ENCODE results near the gene COMTD1.

The COMTD1 gene

DNA sequence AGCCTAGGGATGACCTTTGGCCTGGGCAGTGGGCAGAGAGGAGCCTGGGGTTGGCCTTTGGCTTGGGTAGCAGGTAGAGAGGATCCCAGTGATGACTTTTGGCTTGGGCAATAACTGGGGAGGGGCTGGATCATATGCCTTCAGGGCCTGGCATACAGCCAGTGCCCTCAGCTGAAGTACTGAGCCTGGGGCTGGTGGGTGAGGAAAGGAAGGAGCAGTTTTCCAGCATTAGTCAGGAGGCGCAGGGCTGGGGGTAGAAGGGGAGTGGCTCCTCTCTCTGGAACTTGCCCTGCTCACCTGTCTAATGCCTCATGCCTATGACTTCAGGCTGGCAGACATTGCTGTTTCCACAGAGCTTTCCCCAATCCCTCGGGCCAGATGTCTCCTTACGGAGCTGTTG, 15.2 kb upstream of the COMTD1 start:
- Histone ChIP-seq H3K27me3 (ENCODE audit: low read depth, low read length) (no peaks in the 10 kb centered on the region), H2AFZ (ENCODE audit: low read depth, low read length) (no peak overlapping the region), H4K20me1 (ENCODE audit: insufficient read depth, low read length) (no peaks in the 10 kb centered on the region), H3K9ac (ENCODE audit: low read length) (no peak overlapping the region), H3K36me3 (replicated peaks; ENCODE audit: low read depth, low read length) (no peaks in the 10 kb centered on the region), H3K4me3 (ENCODE audit: low read length) (no peak overlapping the region), H3K79me2 (ENCODE audit: low read length) (no peaks in the 10 kb centered on the region), H3K27ac (ENCODE audit: low read length) (no peak overlapping the region), H3K9me3 (ENCODE audit: insufficient read depth, low read length) (peaks cover 6% of the 10 kb centered on the region; the same call in 1 of the 2 replicates), H3K4me2 (ENCODE audit: low read length) (no peak overlapping the region), H3K4me1 (ENCODE audit: low read length) (no peaks in the 10 kb centered on the region)
- no peak for TF ChIP-seq EZH2phosphoT487 (IDR thresholded peaks at IDR 0.05; ENCODE audit: low read depth)
- TF ChIP-seq, protein P1, sequence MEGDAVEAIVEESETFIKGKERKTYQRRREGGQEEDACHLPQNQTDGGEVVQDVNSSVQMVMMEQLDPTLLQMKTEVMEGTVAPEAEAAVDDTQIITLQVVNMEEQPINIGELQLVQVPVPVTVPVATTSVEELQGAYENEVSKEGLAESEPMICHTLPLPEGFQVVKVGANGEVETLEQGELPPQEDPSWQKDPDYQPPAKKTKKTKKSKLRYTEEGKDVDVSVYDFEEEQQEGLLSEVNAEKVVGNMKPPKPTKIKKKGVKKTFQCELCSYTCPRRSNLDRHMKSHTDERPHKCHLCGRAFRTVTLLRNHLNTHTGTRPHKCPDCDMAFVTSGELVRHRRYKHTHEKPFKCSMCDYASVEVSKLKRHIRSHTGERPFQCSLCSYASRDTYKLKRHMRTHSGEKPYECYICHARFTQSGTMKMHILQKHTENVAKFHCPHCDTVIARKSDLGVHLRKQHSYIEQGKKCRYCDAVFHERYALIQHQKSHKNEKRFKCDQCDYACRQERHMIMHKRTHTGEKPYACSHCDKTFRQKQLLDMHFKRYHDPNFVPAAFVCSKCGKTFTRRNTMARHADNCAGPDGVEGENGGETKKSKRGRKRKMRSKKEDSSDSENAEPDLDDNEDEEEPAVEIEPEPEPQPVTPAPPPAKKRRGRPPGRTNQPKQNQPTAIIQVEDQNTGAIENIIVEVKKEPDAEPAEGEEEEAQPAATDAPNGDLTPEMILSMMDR (IDR thresholded peaks at IDR 0.05; ENCODE audit: low read depth, low read length), result no peak

DNA sequence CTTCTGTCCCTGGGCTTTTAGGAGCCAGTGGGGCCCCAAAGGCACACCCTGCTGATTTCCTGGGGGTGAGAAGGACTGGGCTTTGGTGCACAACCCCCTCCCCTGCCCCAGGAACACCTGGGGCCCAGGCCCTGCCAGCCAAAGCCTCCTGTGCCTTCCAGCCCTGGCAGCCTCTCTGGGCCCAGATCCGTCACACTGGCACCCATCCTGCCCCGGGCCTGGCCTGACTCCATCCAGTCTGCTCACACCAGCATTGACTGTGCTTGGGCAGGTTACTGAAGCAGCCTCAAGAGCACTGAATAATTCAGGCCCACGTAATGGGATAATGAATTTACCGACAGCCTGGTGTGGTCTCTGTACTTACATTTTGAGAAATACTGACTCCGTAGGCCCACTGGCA, 12.0 kb upstream of the COMTD1 start:
- H3K9me3 ChIP-seq (ENCODE audit: insufficient read depth, low read length), result no peaks in the 10 kb centered on the region
- no peaks in the 10 kb centered on the region for H3K27me3 ChIP-seq (ENCODE audit: low read depth, low read length)
- H2AFZ ChIP-seq (ENCODE audit: low read depth, low read length), result no peak overlapping the region
- no peak overlapping the region for H3K9ac ChIP-seq (ENCODE audit: low read length)
- TF ChIP-seq, protein P1 (IDR thresholded peaks at IDR 0.05; ENCODE audit: low read depth, low read length), result no peak
- TF ChIP-seq EZH2phosphoT487 (IDR thresholded peaks at IDR 0.05; ENCODE audit: low read depth), result no peak
- no peaks in the 10 kb centered on the region for H3K36me3 ChIP-seq (replicated peaks; ENCODE audit: low read depth, low read length)
- H3K27ac ChIP-seq (ENCODE audit: low read length), result no peak overlapping the region
- H3K4me1 ChIP-seq (ENCODE audit: low read length), result no peaks in the 10 kb centered on the region
- H3K4me3 ChIP-seq (ENCODE audit: low read length), result no peak overlapping the region
- no peaks in the 10 kb centered on the region for H4K20me1 ChIP-seq (ENCODE audit: insufficient read depth, low read length)
- no peak overlapping the region for H3K4me2 ChIP-seq (ENCODE audit: low read length)
- H3K79me2 ChIP-seq (ENCODE audit: low read length), result no peaks in the 10 kb centered on the region

DNA sequence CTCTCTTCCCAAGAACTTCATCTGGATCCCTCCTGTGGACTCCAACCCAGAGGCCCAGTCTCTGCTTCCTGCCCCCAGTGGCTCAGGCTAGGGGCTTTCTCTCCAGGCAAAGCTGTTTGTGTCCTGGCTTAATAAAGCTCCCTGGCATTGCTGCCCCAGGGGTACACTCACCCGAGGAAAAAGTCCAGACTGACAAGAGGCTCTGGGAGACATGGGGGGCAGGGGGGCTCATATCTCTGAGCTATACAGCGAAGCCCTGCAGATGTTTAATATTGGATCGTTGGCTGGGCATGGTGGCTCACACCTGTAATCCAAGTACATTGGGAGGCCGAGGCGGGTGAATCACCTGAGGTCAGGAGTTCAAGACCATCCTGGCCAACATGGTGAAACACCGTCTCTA, 10.7 kb upstream of the COMTD1 start:
- Histone ChIP-seq H4K20me1 (ENCODE audit: insufficient read depth, low read length) (no peaks in the 10 kb centered on the region), H3K4me2 (ENCODE audit: low read length) (no peak overlapping the region), H3K79me2 (ENCODE audit: low read length) (no peaks in the 10 kb centered on the region), H3K9me3 (ENCODE audit: insufficient read depth, low read length) (no peaks in the 10 kb centered on the region), H2AFZ (ENCODE audit: low read depth, low read length) (no peak overlapping the region), H3K27ac (ENCODE audit: low read length) (no peak overlapping the region), H3K27me3 (ENCODE audit: low read depth, low read length) (no peaks in the 10 kb centered on the region), H3K9ac (ENCODE audit: low read length) (no peak overlapping the region), H3K4me1 (ENCODE audit: low read length) (no peaks in the 10 kb centered on the region), H3K4me3 (ENCODE audit: low read length) (no peak overlapping the region), H3K36me3 (replicated peaks; ENCODE audit: low read depth, low read length) (no peaks in the 10 kb centered on the region)
- no peak for TF ChIP-seq EZH2phosphoT487 (IDR thresholded peaks at IDR 0.05; ENCODE audit: low read depth)
- TF ChIP-seq, protein P1 (IDR thresholded peaks at IDR 0.05; ENCODE audit: low read depth, low read length), result no peak

DNA sequence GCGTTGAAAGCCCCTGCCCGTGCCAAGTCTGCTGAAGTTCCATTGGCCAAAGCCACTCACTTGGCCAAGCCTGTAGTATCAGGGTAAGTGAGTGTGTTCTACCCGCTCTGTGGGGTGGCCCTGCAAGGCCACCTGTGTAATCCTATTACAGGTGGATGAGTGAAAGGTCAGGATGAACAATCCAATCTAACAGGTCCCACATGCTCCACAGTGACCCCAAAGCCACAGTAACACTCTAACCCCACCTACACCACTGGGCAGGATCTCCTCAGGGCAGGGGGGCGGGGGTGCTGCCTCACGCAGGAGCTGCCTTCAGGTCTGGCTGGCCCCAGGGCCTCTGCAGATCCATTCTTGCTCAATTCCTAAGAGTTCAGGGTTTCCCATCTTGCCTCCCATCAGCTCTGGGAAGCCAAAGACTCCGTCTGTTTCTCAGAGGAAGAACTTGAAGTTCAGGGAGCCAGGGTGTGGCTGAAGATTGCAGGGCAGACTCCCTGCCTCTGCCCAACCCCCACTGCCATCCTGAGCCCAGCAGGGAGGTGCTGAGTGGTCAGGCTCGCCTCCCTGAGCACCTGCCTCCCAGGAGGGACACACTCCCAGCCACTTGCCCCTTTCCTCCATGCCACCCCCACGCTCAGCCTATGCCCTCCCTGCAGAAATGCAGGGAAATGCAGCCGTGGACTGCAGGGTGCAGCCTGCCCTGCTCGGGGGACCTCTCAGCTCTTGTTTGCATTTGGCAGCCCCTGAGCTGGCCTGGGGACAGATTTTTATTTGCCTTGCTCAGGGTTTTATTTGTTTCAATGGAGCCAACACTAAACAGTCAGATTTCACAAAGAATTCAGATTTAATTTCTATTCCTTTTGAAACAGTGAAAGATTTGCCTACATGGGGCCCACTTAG, 9.8 kb upstream of the COMTD1 start:
- no peaks in the 10 kb centered on the region for H3K4me1 ChIP-seq (ENCODE audit: low read length)
- no peak overlapping the region for H3K27ac ChIP-seq (ENCODE audit: low read length)
- no peak overlapping the region for H3K4me2 ChIP-seq (ENCODE audit: low read length)
- no peak overlapping the region for H3K4me3 ChIP-seq (ENCODE audit: low read length)
- H3K79me2 ChIP-seq (ENCODE audit: low read length), result no peaks in the 10 kb centered on the region
- TF ChIP-seq EZH2phosphoT487 (IDR thresholded peaks at IDR 0.05; ENCODE audit: low read depth), result no peak
- TF ChIP-seq, protein P1 (IDR thresholded peaks at IDR 0.05; ENCODE audit: low read depth, low read length), result no peak
- H3K9me3 ChIP-seq (ENCODE audit: insufficient read depth, low read length), result no peaks in the 10 kb centered on the region
- H3K36me3 ChIP-seq (replicated peaks; ENCODE audit: low read depth, low read length), result no peaks in the 10 kb centered on the region
- no peak overlapping the region for H2AFZ ChIP-seq (ENCODE audit: low read depth, low read length)
- H3K9ac ChIP-seq (ENCODE audit: low read length), result no peak overlapping the region
- H4K20me1 ChIP-seq (ENCODE audit: insufficient read depth, low read length), result no peaks in the 10 kb centered on the region
- H3K27me3 ChIP-seq (ENCODE audit: low read depth, low read length), result no peaks in the 10 kb centered on the region

Measured in OCI-LY3 (cell line).